H1 (cell line): ENCODE results near the gene PRKN. TPM values are rescaled to one million over a fixed set of nuclear protein-coding genes. Genes with fewer than 3 reads are reported as not detected.

Experiments
- CTCF ChIA-PET: fragments of 300-600 bp; sonication (Branson Sonifier 250); formaldehyde crosslinking; loops from one replicate; lab custom pipeline; 2021; ENCODE audit not compliant: partially characterized antibody; lab: Charles Lee
- POLR2A ChIA-PET: fragments of 300-600 bp; sonication (Branson Sonifier 250); formaldehyde crosslinking; loops from one replicate; lab custom pipeline; 2021; ENCODE audit warnings: inconsistent platforms; ENCODE audit not compliant: partially characterized antibody; lab: Charles Lee
- DNase-seq, 2 experiments: peaks; one replicate each; pipeline versions ENCODE4 v3.0.0 to v3.0.0-alpha.2; 2010 to 2022; ENCODE audit warnings: low spot score in 2 of 2, low read depth in 1 of 2, mixed read lengths in 1 of 2
- FAIRE-seq: peaks from 2 replicates; lab custom pipeline; 2011; peaks lifted over from hg19 to GRCh38; lab: Jason Lieb, UNC
- H2AFZ ChIP-seq: 2 replicates; pipeline ENCODE4 v1.8.1; 2012; ENCODE audit warnings: low read length, inconsistent platforms
- H2AK5ac ChIP-seq: 2 replicates; pipeline ENCODE4 v1.6.1; 2013; ENCODE audit warnings: low read depth, low read length
- H2BK120ac ChIP-seq: replicated peaks from 2 replicates; pipeline ENCODE3; 2013; ENCODE audit warnings: low read depth, low read length, inconsistent platforms
- H2BK12ac ChIP-seq: 2 replicates; pipeline ENCODE4 v1.6.1; 2013; ENCODE audit warnings: low read depth, low read length
- H2BK15ac ChIP-seq: 2 replicates; pipeline ENCODE4 v1.6.1; 2013; ENCODE audit warnings: low read length
- H2BK20ac ChIP-seq: 2 replicates; pipeline ENCODE4 v1.6.1; 2013; ENCODE audit warnings: low read length
- H2BK5ac ChIP-seq: 2 replicates; pipeline ENCODE4 v1.6.1; 2013; ENCODE audit warnings: low read depth, low read length
- H3K14ac ChIP-seq: 2 replicates; pipeline ENCODE4 v1.6.1; 2013; ENCODE audit warnings: inconsistent platforms; ENCODE audit not compliant: insufficient read length
- H3K18ac ChIP-seq: 2 replicates; pipeline ENCODE4 v1.6.1; 2013; ENCODE audit warnings: low read length; ENCODE audit errors: extremely low read depth
- H3K23ac ChIP-seq: 2 replicates; pipeline ENCODE4 v1.6.1; 2013; ENCODE audit warnings: inconsistent platforms; ENCODE audit not compliant: insufficient read length
- H3K23me2 ChIP-seq: 2 replicates; pipeline ENCODE4 v1.6.1; 2013; ENCODE audit warnings: low read depth, low read length
- H3K27ac ChIP-seq: 2 replicates; pipeline ENCODE4 v1.6.1; 2011; ENCODE audit warnings: low read depth, low read length, inconsistent platforms
- H3K27me3 ChIP-seq, 4 experiments: replicated peaks in 1 of 4; 1 replicate in 1 of 4; 2 replicates in 3 of 4; pipeline versions ENCODE4 v1.6.1 to v1.8.1; 2011 to 2013; ENCODE audit warnings: low read length in 3 of 4, mild to moderate bottlenecking in 3 of 4, inconsistent platforms in 2 of 4, mixed read lengths in 2 of 4, moderate library complexity in 1 of 4; ENCODE audit not compliant: control insufficient read depth in 3 of 4, insufficient read depth in 3 of 4; ENCODE audit errors: extremely low read depth in 1 of 4
- H3K36me3 ChIP-seq, 4 experiments: 2 replicates each; pipeline versions ENCODE4 v1.6.1 to v1.8.1; 2011 to 2013; ENCODE audit warnings: mild to moderate bottlenecking in 4 of 4, low read length in 3 of 4, moderate library complexity in 2 of 4, control low read depth in 1 of 4, inconsistent platforms in 1 of 4; ENCODE audit not compliant: insufficient read depth in 4 of 4, control insufficient read depth in 2 of 4
- H3K4ac ChIP-seq: replicated peaks from 2 replicates; pipeline ENCODE3; 2013; ENCODE audit warnings: low read length, low read depth, mixed read lengths, inconsistent platforms; ENCODE audit not compliant: insufficient read length
- H3K4me1 ChIP-seq, 4 experiments: replicated peaks in 1 of 4; 1 replicate in 1 of 4; 2 replicates in 3 of 4; pipeline versions ENCODE4 v1.6.1 to v1.8.1; 2011 to 2013; ENCODE audit warnings: low read length in 3 of 4, inconsistent platforms in 2 of 4, mixed read lengths in 1 of 4; ENCODE audit not compliant: insufficient read depth in 4 of 4, control insufficient read depth in 3 of 4
- H3K4me2 ChIP-seq, 2 experiments: 2 replicates each; pipeline versions ENCODE4 v1.6.1 to v1.8.1; 2011 to 2013; ENCODE audit warnings: low read depth in 2 of 2, low read length in 2 of 2, control low read depth in 1 of 2, inconsistent platforms in 1 of 2, mild to moderate bottlenecking in 1 of 2; ENCODE audit not compliant: insufficient read depth in 1 of 2
- H3K4me3 ChIP-seq, 4 experiments: fragments of 200-600, 300-600 bp in 1 of 4; sonication (generic), shearing (Covaris generic), sonication (Bioruptor Twin) in 1 of 4; 2 replicates each; pipeline versions ENCODE4 v1.5.1 to v1.8.1; 2011 to 2016; ENCODE audit warnings: low read length in 4 of 4, low read depth in 3 of 4, control low read depth in 2 of 4, inconsistent platforms in 2 of 4, mild to moderate bottlenecking in 2 of 4, mixed read lengths in 1 of 4, moderate library complexity in 1 of 4; ENCODE audit not compliant: insufficient read depth in 2 of 4; ENCODE audit errors: extremely low read depth in 1 of 4
- H3K56ac ChIP-seq: replicated peaks from 2 replicates; pipeline ENCODE3; 2013; ENCODE audit warnings: low read depth, mild to moderate bottlenecking, mixed read lengths, low read length, inconsistent platforms; ENCODE audit not compliant: insufficient read length
- H3K79me1 ChIP-seq: 2 replicates; pipeline ENCODE4 v1.6.1; 2013; ENCODE audit warnings: low read depth, low read length, control low read depth
- H3K79me2 ChIP-seq, 2 experiments: 2 replicates each; pipeline versions ENCODE4 v1.6.1 to v1.8.1; 2012 to 2013; ENCODE audit warnings: low read length in 2 of 2, mild to moderate bottlenecking in 2 of 2, inconsistent platforms in 1 of 2; ENCODE audit not compliant: insufficient read depth in 2 of 2, control insufficient read depth in 1 of 2
- H3K9ac ChIP-seq, 4 experiments: replicated peaks in 1 of 4; 1 replicate in 1 of 4; 2 replicates in 3 of 4; pipeline versions ENCODE4 v1.6.1 to v1.8.1; 2011 to 2013; ENCODE audit warnings: low read depth in 3 of 4, low read length in 3 of 4, control low read depth in 2 of 4, mild to moderate bottlenecking in 2 of 4, moderate library complexity in 2 of 4, inconsistent platforms in 1 of 4; ENCODE audit errors: extremely low read depth in 1 of 4
- H3K9me3 ChIP-seq, 2 experiments: 2 replicates each; pipeline versions ENCODE4 v1.6.1 to v1.8.1; 2012 to 2013; ENCODE audit warnings: mild to moderate bottlenecking in 2 of 2, moderate library complexity in 2 of 2, control low read depth in 1 of 2, inconsistent platforms in 1 of 2, low read depth in 1 of 2, low read length in 1 of 2, mixed read lengths in 1 of 2; ENCODE audit not compliant: insufficient read depth in 2 of 2
- H4K20me1 ChIP-seq, 2 experiments: replicated peaks in 1 of 2; 2 replicates each; pipeline versions ENCODE3 to v1.8.1; 2011 to 2013; ENCODE audit warnings: inconsistent platforms in 2 of 2, low read length in 2 of 2, mild to moderate bottlenecking in 1 of 2; ENCODE audit not compliant: insufficient read depth in 2 of 2, control insufficient read depth in 1 of 2
- H4K5ac ChIP-seq: 2 replicates; pipeline ENCODE4 v1.6.1; 2013; ENCODE audit warnings: low read length, low read depth, mixed read lengths, inconsistent platforms; ENCODE audit not compliant: insufficient read length
- H4K8ac ChIP-seq: 2 replicates; pipeline ENCODE4 v1.8.0; 2013; ENCODE audit warnings: mild to moderate bottlenecking, moderate library complexity, low read length, inconsistent platforms; ENCODE audit not compliant: insufficient read depth; ENCODE audit errors: extremely low read depth
- H4K91ac ChIP-seq: replicated peaks from 2 replicates; pipeline ENCODE3; 2013; ENCODE audit warnings: low read length, mixed read lengths, inconsistent platforms; ENCODE audit not compliant: insufficient read length
- CTCF ChIP-seq, 3 experiments: IDR thresholded peaks; 1 replicate in 2 of 3; 2 replicates in 1 of 3; pipeline versions ENCODE4 v1.5.1 to v1.6.1; 2011; ENCODE audit warnings: low read length in 3 of 3, mild to moderate bottlenecking in 3 of 3, inconsistent platforms in 2 of 3, low read depth in 1 of 3, moderate library complexity in 1 of 3; ENCODE audit not compliant: insufficient read depth in 1 of 3; ENCODE audit errors: control extremely low read depth in 1 of 3
- RNF2 ChIP-seq: fragments of 200-900, 300-1000 bp; sonication (generic); IDR thresholded peaks from 2 replicates; pipeline ENCODE4 v1.7.1; 2016; ENCODE audit warnings: borderline replicate concordance, low read depth, mild to moderate bottlenecking, antibody characterized with exemption, low read length; ENCODE audit not compliant: poor library complexity, severe bottlenecking; ENCODE audit errors: missing control alignments
- SIN3A ChIP-seq, 2 experiments: IDR thresholded peaks in 1 of 2; conservative IDR thresholded peaks in 1 of 2; 2 replicates each; pipeline ENCODE4 v1.6.1; 2011 to 2012; ENCODE audit warnings: low read length in 2 of 2, improper control_type of control experiment in 1 of 2, low read depth in 1 of 2, mild to moderate bottlenecking in 1 of 2
- WGBS, 2 experiments: shearing (Covaris generic) in 1 of 2; methylation state at CpG; one replicate each; pipeline versions ENCODE4 v1.1.6 to v1.1.7; 2013 to 2015; ENCODE audit warnings: low lambda C conversion rate in 2 of 2, mixed read lengths in 2 of 2, inconsistent platforms in 1 of 2, low coverage in 1 of 2, missing lambda C conversion rate in 1 of 2; ENCODE audit not compliant: insufficient replicate concordance in 2 of 2, insufficient coverage in 1 of 2, insufficient read length in 1 of 2; ENCODE audit errors: extremely low coverage in 1 of 2, missing lambda C conversion rate in 1 of 2; 5-methylcytosine and 5-hydroxymethylcytosine counted together
- polyA plus RNA-seq, 7 experiments: library from polyadenylated mRNA; depleted of rRNA in 3 of 7; stranded (reverse) in 5 of 7; unstranded in 2 of 7; fragments of >200 nt in 5 of 7; fragments of 200-250 nt in 2 of 7; gene quantifications; 1 replicate in 5 of 7; 2 replicates in 1 of 7; 4 replicates in 1 of 7; pipeline versions ENCODE4 v1.2.1 to v1.2.3, GENCODE V29; 2011 to 2013; ENCODE audit warnings: missing spikeins in 2 of 7, mixed read lengths in 2 of 7
- total RNA-seq: library from RNA; stranded (reverse); fragmentation: NEBNext Ultra II Directional; extraction: Animal tissue kit (Norgen Biotek cat#: 25700); gene quantifications from 2 replicates; pipeline ENCODE4 v1.2.1, GENCODE V29; 2021

The PRKN gene
- total and polyA plus RNA-seq, 2 of the 8 experiments (the other 6 are each of a cell fraction or from before 2014, with no cell fraction given): 0.13 to 0.29 TPM

- H3K79me1 ChIP-seq: no peaks in the 10 kb centered on the region
- no peak overlapping the region for H4K5ac ChIP-seq
- no peak overlapping the region for H3K4me3 ChIP-seq
- no peak overlapping the region for H3K56ac ChIP-seq
- no peak overlapping the region for H2AFZ ChIP-seq
- H2BK15ac ChIP-seq: no peak overlapping the region
- no peak overlapping the region for H3K23ac ChIP-seq
- H3K36me3 ChIP-seq: no peaks in the 10 kb centered on the region
- POLR2A ChIA-PET: no interaction called here
- no peaks in the 10 kb centered on the region for H4K20me1 ChIP-seq
- H3K27me3 ChIP-seq: no peaks in the 10 kb centered on the region
- no peak overlapping the region for H2AK5ac ChIP-seq
- H2BK120ac ChIP-seq: no peak overlapping the region
- no peak overlapping the region for H2BK5ac ChIP-seq
- CTCF ChIA-PET: no interaction called here
- no peak overlapping the region for H2BK12ac ChIP-seq
- peaks cover 0 to 5% of the 10 kb centered on the region in 2 experiments; a peak in 1 of 4 replicates for H3K9me3 ChIP-seq
- no peak overlapping the region for H3K4me2 ChIP-seq
- H3K4me1 ChIP-seq: peaks cover 0 to 5% (median 2%) of the 10 kb centered on the region in 4 experiments; a peak in 3 of 7 replicates
- 90% methylated on average over 4 of the region's 4 CpGs; no CpG with 5 or more reads in 1 of the 2 experiments for WGBS, 2 experiments
- TF ChIP-seq SIN3A (conservative IDR thresholded peaks at IDR 0.05 in 1 of 2, IDR thresholded peaks at IDR 0.05 in 1 of 2; ENCODE audit: low read depth in 1 of 2, low read length in 2 of 2) (no peak), RNF2 (no peak), CTCF (IDR thresholded peaks at IDR 0.05; ENCODE audit: control extremely low read depth in 1 of 3, insufficient read depth in 1 of 3, low read depth in 1 of 3, low read length in 3 of 3) (no peak)
- H4K91ac ChIP-seq: no peak overlapping the region
- H3K14ac ChIP-seq: no peak overlapping the region
- H3K9ac ChIP-seq: no peak overlapping the region
- FAIRE-seq (no peak), DNase-seq (no peak)
- H4K8ac ChIP-seq: no peak overlapping the region
- no peak overlapping the region for H3K27ac ChIP-seq
- no peak overlapping the region for H3K18ac ChIP-seq
- H3K23me2 ChIP-seq: no peaks in the 10 kb centered on the region
- H2BK20ac ChIP-seq: no peak overlapping the region
- H3K79me2 ChIP-seq: no peaks in the 10 kb centered on the region
- H3K4ac ChIP-seq: no peak overlapping the region
Observed at GRCh38 chr6:162711376-162711775, 16.2 kb downstream of the PRKN start.
